ENCODE results near the gene ADAMTSL2.

The ADAMTSL2 gene

DNA sequence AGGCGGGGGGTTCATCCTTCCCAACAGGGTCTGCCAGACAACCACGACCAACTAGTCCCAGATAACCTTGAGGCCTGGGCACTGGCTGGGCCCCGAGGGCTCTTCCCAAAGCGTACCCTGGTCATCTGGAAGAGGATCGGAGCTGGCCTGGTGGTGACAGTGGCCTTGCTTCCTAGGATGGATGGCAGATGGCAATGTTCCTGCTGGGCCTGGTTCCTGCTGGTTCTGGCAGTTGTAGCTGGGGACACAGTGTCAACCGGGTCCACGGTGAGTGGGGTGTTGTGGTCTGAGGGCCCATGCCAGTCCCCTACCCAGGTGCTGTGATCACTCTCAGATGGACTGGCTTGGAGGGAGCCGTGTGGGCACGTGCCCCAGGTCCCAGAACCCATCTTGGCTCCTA, 2.0 kb downstream of the ADAMTSL2 start:
- no peak for DNase-seq

DNA sequence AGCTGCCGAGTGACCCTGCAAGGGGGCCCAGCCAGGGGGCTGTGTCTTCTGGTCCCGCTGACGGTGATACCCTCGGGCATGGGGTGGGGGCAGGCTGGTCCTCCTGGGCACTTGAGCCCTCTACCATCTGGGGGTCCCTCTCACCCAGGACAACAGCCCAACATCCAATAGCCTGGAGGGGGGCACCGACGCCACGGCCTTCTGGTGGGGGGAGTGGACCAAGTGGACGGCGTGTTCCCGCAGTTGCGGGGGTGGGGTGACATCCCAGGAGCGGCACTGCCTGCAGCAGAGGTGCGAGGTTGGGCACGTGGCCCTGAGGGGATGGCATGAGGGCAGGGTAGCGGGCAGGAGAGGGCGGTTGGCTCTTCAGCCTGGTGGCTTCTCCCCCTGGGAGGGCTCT, 2.8 kb downstream of the ADAMTSL2 start:
- DNase-seq, result no peak

GRCh38 chr9:133538176-133538575, 3.7 kb downstream of the ADAMTSL2 start:
- no peak for DNase-seq

GRCh38 chr9:133538851-133539833, 4.6 kb downstream of the ADAMTSL2 start:
- DNase-seq, result no peak

- DNase-seq, result no peak
Measured at GRCh38 chr9:133539991-133540697, 5.6 kb downstream of the ADAMTSL2 start.

DNA sequence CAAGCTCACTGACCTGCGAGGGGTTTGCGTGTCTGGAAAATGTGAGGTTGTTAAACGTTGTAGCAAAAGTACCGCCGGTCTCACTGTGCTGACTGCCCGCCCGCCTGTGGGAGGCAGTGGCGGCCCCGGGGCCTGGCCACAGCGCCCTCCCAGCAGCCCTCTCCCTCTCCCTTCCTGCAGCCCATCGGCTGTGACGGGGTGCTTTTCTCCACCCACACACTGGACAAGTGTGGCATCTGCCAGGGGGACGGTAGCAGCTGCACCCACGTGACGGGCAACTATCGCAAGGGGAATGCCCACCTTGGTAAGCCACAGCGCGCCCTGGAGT, 6.2 kb downstream of the ADAMTSL2 start:
- DNase-seq, result no peak

DNA sequence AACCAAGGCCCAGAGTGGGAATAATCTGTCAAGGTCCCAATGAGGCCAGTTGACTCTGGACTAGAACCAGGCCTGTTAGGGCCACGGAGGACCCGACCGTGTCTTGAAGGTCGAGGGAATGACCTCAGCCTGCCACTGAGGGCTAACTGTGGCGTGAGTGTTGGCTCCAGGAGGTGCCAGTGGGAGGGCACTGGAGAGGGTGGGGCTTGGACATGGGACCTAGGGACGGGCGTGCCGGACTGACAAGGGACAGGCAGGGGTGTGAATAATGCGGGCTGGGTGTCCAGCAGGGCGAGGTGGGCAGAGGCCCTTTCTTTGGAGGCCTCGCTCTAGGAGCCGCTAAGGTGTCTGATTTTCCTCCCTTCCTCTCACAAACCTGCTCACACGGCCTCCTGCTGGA, 7.5 kb downstream of the ADAMTSL2 start:
- DNase-seq, result no peak

GRCh38 chr9:133543772-133544467, 9.4 kb downstream of the ADAMTSL2 start:
- DNase-seq, result no peak

- DNase-seq, result no peak
Measured at GRCh38 chr9:133545494-133546286, 11.2 kb downstream of the ADAMTSL2 start.

GRCh38 chr9:133546287-133546680, 11.8 kb downstream of the ADAMTSL2 start:
- no peak for DNase-seq

- DNase-seq, result no peak
Measured at GRCh38 chr9:133547116-133547515, 12.6 kb downstream of the ADAMTSL2 start.

DNA sequence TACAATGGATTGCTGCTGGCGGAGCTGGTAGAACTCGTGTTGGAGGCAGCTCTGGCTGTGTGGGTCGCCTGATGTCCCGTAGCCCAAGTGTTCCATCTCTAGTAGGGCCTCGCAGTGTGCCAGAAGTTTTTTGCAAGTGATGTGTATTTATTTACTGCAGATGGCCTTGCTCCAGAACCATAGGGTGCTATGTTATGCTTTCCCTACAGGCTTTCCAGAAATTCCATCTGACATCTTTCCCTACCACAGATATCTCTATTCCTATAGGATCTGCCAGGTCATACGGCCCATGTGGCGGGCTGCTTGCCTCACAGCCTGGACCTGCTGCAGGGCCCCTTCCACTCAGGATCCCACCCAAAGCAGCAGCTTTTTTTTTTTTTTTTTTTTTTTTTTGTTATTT, 16.9 kb downstream of the ADAMTSL2 start:
- no peak for DNase-seq

DNA sequence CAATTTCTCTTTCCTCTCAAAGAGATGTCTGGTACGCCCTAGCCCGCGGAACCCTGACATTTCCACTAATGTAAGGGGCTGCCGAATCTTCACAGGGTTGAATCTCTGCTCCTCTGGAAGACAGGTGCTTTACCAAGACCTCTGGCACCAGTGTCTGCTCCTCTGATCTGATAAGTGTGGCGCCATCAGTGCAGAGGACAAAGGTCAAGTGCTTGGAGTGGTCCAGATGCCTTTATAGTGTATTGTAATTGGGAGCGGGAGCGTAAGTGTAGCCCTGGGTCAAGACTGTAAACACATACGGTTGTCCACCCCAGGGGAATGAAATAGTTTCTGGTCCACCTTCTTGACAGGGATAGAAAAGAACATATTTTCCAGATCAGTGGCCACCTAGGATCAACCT, 17.7 kb downstream of the ADAMTSL2 start:
- no peak for DNase-seq

- no peak for DNase-seq
Measured at GRCh38 chr9:133553123-133553522, 18.6 kb downstream of the ADAMTSL2 start.

DNA sequence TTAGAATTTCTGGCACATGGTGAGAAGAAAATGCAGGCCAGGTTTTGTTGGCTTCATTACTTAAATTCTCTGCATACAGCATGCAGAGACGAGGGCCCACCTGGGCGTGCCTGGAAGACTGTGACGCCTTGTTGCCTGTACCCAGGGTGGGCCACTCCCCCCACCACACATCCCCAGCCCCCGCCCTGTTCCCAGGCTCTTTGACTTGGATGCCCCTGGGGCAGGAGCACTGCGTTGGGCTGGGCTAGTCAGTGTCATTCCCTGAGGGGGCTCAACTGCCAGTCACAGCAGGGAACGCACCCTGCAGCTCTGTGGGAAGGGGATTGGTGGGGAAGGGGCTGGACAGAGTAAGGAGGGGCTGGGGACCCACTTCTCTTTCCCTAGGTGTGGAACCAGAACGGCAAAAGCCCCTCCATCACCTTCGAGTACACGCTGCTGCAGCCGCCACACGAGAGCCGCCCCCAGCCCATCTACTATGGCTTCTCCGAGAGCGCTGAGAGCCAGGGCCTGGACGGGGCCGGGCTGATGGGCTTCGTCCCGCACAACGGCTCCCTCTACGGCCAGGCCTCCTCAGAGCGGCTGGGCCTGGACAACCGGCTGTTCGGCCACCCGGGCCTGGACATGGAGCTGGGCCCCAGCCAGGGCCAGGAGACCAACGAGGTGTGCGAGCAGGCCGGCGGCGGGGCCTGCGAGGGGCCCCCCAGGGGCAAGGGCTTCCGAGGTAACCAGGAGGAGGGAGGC, 19.6 kb downstream of the ADAMTSL2 start:
- no peak for DNase-seq

- no peak for DNase-seq
Measured at GRCh38 chr9:133554729-133555128, 20.2 kb downstream of the ADAMTSL2 start.

DNA sequence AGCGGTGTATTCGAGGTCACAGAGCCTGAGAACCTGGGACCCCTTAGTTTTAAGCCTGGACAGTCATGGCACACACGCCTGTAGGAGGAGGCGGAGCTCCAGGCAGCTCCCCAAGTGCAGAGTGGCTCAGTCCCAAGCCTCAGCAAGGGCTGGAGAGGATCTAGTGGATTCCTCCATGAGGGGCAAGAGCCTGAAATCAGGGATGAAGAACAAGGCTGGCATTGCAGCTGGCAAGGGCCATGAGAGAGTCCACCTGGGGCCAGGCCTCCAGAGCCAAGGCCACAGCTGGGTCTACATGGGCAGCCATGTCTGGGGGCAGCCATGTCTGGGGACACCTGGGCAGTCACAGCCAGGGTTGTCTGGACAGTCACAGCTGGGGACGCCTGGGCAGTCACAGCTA, 21.9 kb downstream of the ADAMTSL2 start:
- no peak for DNase-seq

GRCh38 chr9:133557581-133557980, 23.1 kb downstream of the ADAMTSL2 start:
- DNase-seq, result no peak

DNA sequence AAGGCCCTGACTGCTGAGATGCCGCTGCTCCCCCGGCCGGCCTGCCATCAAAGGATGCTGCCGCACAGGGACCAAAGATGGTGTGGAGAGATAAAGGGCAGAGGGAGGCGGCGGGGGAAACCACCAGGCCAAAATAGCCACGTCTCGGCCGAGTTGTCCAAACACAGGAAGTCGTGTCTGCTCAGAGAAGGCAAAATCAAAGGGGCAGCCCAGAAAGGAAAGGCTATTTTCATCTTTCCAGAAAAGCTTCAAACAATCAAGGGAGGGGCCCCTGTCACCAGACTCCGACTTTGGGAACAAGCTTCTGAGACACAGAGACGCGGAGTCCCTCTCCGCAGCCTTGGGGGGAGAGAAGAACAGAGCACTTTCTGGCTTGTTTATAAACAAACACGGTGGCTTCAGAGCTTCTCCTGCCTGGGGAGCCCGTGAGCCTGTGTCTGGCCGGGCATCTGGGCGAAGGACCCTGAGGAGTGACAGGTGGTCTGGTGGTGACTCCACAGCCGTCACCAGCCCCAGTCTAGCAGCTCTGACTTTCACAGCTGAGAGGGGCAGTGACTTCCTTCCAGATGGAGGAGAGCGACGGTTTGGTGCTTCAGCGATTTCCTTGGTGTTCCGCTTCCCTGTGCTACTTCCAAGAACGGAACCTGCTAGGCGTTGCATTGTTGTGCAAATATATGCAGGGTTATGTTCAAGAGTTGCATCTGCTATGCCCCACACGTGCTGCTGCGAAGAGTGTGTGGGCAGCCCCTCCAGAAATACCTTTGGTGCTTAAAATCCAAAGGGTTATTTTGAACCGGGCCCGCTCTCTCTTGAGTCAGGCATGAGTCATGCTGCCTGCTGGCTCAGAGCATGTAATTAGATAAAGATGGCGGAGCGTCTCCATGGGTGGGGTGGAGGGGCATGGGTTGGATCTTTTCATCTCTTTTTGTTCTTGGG, 24.0 kb downstream of the ADAMTSL2 start:
- DNase-seq, result no peak

GRCh38 chr9:133560311-133560710, 25.8 kb downstream of the ADAMTSL2 start:
- no peak for DNase-seq

GRCh38 chr9:133560944-133561343, 26.4 kb downstream of the ADAMTSL2 start:
- DNase-seq, result no peak

Measured in DMS79 (cell line).